Omental fat pad (tissue), 4 donors: ENCODE results near the gene INHBC. TPM values are rescaled to one million over a fixed set of nuclear protein-coding genes. Genes with fewer than 3 reads are reported as not detected.
A peak's percentile ranks its signal among the peaks of the same experiment; 100 is the strongest.
"Not testable (repeated sequence)": the region's sequence is repeated elsewhere in the genome, so short reads cannot be mapped to it uniquely, and the experiment has no call there.

ENCODE experiments used
- ATAC-seq: fragments of 150-250 bp; one replicate; pipeline ENCODE4 v1.9.1; 2016; ENCODE audit warnings: mild to moderate bottlenecking, moderate library complexity; ENCODE audit not compliant: low FRiP score
- DNase-seq: peaks from one replicate; pipeline ENCODE4 v3.0.0-alpha.2; 2019; ENCODE audit warnings: low spot score
- CTCF ChIP-seq, 3 donors: fragments of 450-650 bp; IDR thresholded peaks; one replicate each; pipeline ENCODE4 v1.5.1; 2016 to 2017; ENCODE audit warnings: antibody characterized with exemption in 3 of 3, mild to moderate bottlenecking in 3 of 3, moderate library complexity in 2 of 3
- total RNA-seq, 4 donors: library from RNA; depleted of rRNA; stranded (reverse); fragments of >200 nt; gene quantifications; one replicate each; pipeline ENCODE4 v1.1.0, GENCODE V29; 2016

Gene INHBC
- total RNA-seq, 4 donors from 2014 or later: not detected

GRCh38 chr12:57487055-57487596 is 52.5 kb downstream of the INHBC start:
- DNase-seq (no peak), ATAC-seq (no peak)
- TF ChIP-seq CTCF (IDR thresholded peaks at IDR 0.05): no peak

DNA sequence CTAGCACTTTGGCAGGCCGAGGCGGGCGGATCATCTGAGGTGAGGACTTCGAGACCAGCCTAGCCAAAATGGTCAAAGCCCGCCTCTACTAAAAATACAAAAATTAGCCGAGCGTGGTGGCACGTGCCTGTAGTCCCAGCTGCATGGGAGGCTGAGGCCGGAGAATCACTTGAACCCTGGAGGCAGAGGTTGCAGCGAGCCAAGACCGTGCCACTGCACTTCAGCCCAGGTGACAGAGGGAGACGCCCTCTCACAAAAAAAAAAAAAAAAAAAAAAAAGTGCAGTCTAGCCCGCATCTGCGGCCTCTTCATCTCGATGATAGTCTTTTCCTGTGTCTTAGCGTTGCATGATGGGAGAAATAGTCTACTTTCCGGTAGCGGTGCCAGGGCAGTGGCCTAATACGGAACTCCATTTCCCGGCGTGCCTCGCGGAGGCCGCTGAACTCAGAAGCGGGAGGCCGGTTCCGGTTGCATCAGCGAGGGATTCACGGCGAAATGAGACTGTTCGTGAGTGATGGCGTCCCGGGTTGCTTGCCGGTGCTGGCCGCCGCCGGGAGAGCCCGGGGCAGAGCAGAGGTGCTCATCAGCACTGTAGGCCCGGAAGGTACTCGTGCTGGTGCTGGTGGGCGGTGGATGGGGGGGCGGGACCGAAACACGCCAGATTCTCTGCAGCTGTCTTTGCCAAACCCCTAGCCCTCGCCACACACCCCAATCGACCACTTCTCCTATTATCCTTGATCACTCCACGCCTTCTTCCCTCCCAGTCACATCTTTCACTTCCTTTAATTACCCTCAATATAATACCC is 53.2 kb downstream of the INHBC start, which contains the start of gene MARS1:
Gene MARS1, plus strand, starts transcription at position 472 of the 805 bp plus-strand sequence. Its CDS starts 23 bp downstream, at position 495.
- no peak for TF ChIP-seq CTCF (IDR thresholded peaks at IDR 0.05)
- ATAC-seq (peak; percentile 98), DNase-seq (peak; percentile 88)

DNA sequence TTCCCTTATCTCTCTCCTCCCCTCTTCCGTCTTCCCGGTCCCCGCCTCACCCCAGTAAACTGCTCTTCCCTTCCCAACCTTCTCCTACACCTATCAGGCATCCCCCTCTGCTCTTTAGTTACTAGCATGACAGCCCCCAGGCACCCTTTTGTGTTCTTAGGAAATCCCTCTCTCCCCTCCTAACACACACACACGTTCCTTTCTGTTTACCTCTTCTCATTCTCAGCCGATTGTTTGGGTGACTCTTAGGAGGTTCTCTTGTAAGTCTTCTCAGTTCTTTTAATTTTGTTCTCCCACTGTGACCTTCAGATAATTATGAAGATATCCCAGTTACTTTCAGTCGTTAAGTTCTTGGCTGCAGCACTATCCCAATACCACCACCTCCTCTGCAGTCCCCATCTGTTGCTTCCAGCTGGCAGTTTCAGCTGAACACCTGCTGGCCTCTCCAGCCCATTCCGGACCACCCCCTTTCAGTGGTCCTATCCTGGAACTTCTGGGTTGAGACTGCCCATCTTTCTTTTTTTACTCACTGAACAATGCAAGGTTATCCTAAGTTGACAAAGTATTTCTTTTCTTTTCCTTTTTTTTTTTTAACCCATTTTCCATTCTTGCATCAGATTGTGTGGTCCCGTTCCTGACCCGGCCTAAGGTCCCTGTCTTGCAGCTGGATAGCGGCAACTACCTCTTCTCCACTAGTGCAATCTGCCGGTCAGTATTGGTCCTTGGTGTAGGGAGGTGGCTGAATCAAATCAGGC is 54.0 kb downstream of the INHBC start:
- DNase-seq (no peak), ATAC-seq (no peak)
- TF ChIP-seq CTCF (IDR thresholded peaks at IDR 0.05): no peak

- no peak for TF ChIP-seq CTCF (IDR thresholded peaks at IDR 0.05)
- DNase-seq (no peak), ATAC-seq (no peak)
These were observed 54.6 kb downstream of the INHBC start for GRCh38 chr12:57489157-57489641.

- DNase-seq (no peak), ATAC-seq (no peak)
- TF ChIP-seq CTCF (IDR thresholded peaks at IDR 0.05): no peak
These were observed 55.5 kb downstream of the INHBC start for GRCh38 chr12:57490126-57490525.

DNA sequence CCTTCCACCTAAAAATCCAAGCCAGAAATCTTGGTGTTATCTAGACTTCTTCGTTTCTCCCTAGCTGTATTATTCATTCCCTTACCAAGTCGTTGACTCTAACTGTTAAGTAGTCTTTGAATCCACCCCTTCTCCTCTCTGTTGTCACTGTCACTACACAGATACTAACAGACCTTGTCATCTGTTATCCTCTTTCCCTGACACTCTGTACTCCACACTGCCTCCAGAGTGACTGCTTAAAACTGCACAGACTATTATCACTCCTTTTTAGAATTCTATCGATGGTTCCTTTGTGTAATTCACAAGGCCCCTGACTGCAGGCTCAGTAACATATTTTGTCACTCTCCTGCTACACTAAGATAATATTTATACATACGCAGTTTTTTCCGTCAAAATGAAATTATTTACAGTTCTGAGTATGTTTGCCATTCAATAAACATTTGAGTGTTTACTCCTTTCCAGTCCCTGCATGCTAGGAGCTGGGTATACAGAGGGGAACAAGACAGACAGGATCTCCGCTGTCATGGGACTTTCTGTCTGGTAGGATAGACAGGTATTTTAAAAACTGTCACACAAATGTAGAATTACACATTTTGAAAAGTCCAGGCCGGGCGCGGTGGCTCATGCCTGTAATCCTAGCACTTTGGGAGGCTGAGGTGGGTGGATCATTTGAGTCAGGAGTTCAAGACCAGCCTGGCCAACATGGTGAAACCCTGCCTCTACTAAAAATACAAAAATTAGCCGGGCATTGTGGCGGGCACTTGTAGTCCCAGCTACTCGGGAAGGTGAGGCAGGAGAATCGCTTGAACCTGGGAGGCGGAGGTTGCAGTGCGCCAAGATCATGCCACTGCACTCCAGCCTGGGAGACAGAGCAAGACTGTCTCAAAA is 57.1 kb downstream of the INHBC start:
- DNase-seq: no peak

GRCh38 chr12:57495051-57495701 is 60.6 kb downstream of the INHBC start:
- DNase-seq, ATAC-seq: not testable (repeated sequence)

More for the DNA sequence above, 57.1 kb downstream of the INHBC start:
- no peak for TF ChIP-seq CTCF (IDR thresholded peaks at IDR 0.05)
- no peak for ATAC-seq
